HFFc6 (cell line): ENCODE measurements around the gene SRGAP1. TPM values are rescaled to one million over a fixed set of nuclear protein-coding genes. Genes with fewer than 3 reads are reported as not detected.

Experiments used
- DNase-seq: peaks from one replicate; pipeline ENCODE4 v3.0.0-alpha.2; 2018
- H3K27ac Mint-ChIP-seq: 2 replicates; pipeline ENCODE4 v1.8.0; 2020; ENCODE audit warnings: mild to moderate bottlenecking, mixed read lengths
- H3K27me3 Mint-ChIP-seq: 2 replicates; pipeline ENCODE4 v1.8.0; 2021; ENCODE audit warnings: mild to moderate bottlenecking, moderate library complexity, mixed read lengths; ENCODE audit not compliant: insufficient read depth
- H3K36me3 Mint-ChIP-seq: 2 replicates; pipeline ENCODE4 v1.8.0; 2021; ENCODE audit warnings: low read depth, mixed read lengths
- H3K4me1 Mint-ChIP-seq: 2 replicates; pipeline ENCODE4 v1.8.0; 2020; ENCODE audit warnings: low read depth, mixed read lengths
- H3K4me3 Mint-ChIP-seq: 2 replicates; pipeline ENCODE4 v1.8.0; 2020; ENCODE audit warnings: mild to moderate bottlenecking, moderate library complexity, mixed read lengths
- H3K9me3 Mint-ChIP-seq: 2 replicates; pipeline ENCODE4 v1.8.0; 2020; ENCODE audit warnings: mild to moderate bottlenecking, mixed read lengths
- CTCF ChIP-seq: fragments of 200-600 bp; sonication (generic); IDR thresholded peaks from 2 replicates; pipeline ENCODE4 v1.5.0; 2021; ENCODE audit warnings: antibody characterized with exemption, mild to moderate bottlenecking
- total RNA-seq, 6 experiments: library from RNA; stranded (reverse); fragmentation: NEBNext Ultra II Directional; extraction: Animal tissue kit (Norgen Biotek cat#: 25700); gene quantifications; 2 replicates in 1 of 6; 3 replicates in 5 of 6; pipeline ENCODE4 v1.2.3, GENCODE V29; 2021

Gene SRGAP1
- total RNA-seq, 6 experiments from 2014 or later, result 35.7 to 45.8 (median 40.9) TPM

- no peaks in the 10 kb centered on the region for H3K9me3 Mint-ChIP-seq
- H3K36me3 Mint-ChIP-seq, result peaks cover 20% of the 10 kb centered on the region
- H3K27ac Mint-ChIP-seq, result peak overlapping the region; percentile 31; the same call in 1 of the 2 replicates
- TF ChIP-seq CTCF, result no peak
- no peak for DNase-seq
- H3K27me3 Mint-ChIP-seq, result peaks cover 8% of the 10 kb centered on the region; the same call in 1 of the 2 replicates
- no peak overlapping the region for H3K4me3 Mint-ChIP-seq
- H3K4me1 Mint-ChIP-seq, result peaks cover 60% of the 10 kb centered on the region
Measured at GRCh38 chr12:63955831-63956666, 111.5 kb downstream of the SRGAP1 start.

DNA sequence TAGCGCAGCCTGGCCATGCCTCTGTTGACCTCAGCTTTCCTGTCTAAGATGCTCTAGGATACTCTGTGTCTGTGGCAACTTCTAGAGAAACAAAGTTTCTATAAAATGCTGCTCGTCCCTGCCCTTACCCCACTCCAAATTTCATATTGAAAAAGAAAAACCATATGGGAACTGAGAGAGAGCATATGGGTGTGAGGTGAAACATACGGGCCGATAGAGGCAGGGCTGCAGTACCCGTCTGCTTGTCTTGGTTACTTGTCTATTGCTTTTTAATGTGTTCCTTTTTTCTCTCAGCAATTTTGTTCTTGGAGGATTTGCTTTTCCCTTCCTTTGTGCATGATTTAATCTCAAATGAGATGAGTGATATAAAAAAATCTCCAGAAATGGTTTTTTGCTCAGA is 113.0 kb downstream of the SRGAP1 start:
- Mint-ChIP-seq H3K4me3 (no peak overlapping the region), H3K36me3 (peaks cover 20% of the 10 kb centered on the region), H3K27me3 (peaks cover 8% of the 10 kb centered on the region; the same call in 1 of the 2 replicates), H3K4me1 (peaks cover 55% of the 10 kb centered on the region), H3K27ac (no peak overlapping the region), H3K9me3 (no peaks in the 10 kb centered on the region)
- no peak for TF ChIP-seq CTCF
- DNase-seq, result no peak

DNA sequence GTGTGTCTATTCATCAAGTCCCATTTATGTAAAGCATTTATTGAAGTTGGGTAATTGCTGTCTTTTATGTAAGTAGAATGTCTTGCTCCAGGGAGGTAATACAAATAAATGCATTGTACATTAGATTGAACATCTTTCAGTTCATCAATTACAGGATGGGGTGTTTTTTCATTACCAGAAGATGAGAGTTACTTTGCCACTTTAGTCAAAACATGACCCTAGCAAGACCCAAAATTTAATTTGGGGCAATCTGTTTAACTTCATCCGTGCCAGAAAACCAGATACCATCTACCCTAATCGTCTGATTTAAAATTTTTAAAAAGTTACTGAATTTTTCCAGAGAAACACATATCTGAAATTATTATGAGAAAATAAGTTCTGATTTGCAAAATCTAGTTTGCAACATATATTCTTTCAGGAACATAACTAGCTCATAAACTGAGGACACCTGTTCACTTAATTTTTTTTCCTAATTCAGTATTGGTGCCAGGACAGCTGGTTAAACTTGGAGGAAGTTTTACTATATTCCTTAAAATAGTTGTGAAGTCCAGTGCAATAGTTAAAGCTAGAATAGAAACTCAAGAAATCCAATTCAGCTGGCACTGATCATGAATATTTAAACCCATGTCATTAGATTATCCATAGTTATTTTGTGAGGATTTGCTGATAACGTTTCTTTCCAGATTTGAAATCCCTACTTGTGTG is 114.5 kb downstream of the SRGAP1 start:
- no peak for DNase-seq
- H3K27me3 Mint-ChIP-seq, result peaks cover 8% of the 10 kb centered on the region; the same call in 1 of the 2 replicates
- peaks cover 56% of the 10 kb centered on the region for H3K4me1 Mint-ChIP-seq
- H3K36me3 Mint-ChIP-seq, result peaks cover 13% of the 10 kb centered on the region
- H3K27ac Mint-ChIP-seq, result no peak overlapping the region
- no peak overlapping the region for H3K4me3 Mint-ChIP-seq
- no peaks in the 10 kb centered on the region for H3K9me3 Mint-ChIP-seq
- TF ChIP-seq CTCF, result no peak

DNA sequence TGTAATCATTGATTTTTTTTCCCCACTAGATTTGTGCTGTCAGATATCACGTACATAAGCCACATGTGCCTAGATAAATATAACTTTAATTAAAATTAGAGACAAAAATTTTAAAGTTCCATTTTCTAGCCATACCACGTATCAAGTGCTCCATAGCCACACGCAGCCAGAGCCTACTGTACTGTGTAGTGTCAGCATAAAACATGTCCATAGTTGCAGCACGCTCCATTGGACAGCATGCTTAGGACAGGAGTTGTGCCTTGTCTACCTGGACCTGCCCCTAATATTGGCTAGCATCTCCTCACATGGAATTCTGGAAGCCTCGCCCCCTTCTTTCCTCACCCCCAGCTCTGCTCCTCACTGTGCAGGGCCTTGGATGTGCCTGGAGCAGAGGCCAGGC is 116.5 kb downstream of the SRGAP1 start:
- Mint-ChIP-seq H3K27me3 (peaks cover 4% of the 10 kb centered on the region; the same call in 1 of the 2 replicates), H3K27ac (no peak overlapping the region), H3K4me1 (peaks cover 54% of the 10 kb centered on the region), H3K9me3 (no peaks in the 10 kb centered on the region), H3K4me3 (no peak overlapping the region), H3K36me3 (peaks cover 13% of the 10 kb centered on the region)
- no peak for TF ChIP-seq CTCF
- DNase-seq, result no peak

DNA sequence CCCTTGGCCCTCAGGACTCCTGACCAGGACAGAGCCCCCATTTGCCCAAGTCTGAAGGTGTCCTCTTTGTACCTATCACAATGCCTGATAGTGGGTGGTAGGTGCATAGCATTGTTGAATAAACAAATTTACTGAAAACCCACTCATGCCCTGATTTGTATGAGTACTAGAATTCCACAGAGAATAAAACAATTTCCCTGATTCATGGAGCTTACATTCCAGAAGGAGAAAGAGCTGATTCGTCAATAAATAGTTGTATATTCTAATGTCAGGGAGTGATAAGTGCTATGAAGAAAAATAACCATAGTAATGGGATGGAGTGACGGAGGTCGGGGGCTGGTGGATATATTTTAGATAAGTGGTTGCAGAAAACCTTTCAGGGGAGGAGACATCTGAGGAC is 117.0 kb downstream of the SRGAP1 start:
- H3K4me1 Mint-ChIP-seq, result peaks cover 54% of the 10 kb centered on the region
- no peaks in the 10 kb centered on the region for H3K9me3 Mint-ChIP-seq
- H3K27me3 Mint-ChIP-seq, result peaks cover 4% of the 10 kb centered on the region; the same call in 1 of the 2 replicates
- TF ChIP-seq CTCF, result no peak
- H3K4me3 Mint-ChIP-seq, result no peak overlapping the region
- DNase-seq, result no peak
- H3K27ac Mint-ChIP-seq, result no peak overlapping the region
- peaks cover 16% of the 10 kb centered on the region for H3K36me3 Mint-ChIP-seq
